ENCODE results near the gene SIRT7. TPM values are rescaled to one million over a fixed set of nuclear protein-coding genes. Genes with fewer than 3 reads are reported as not detected.

Gene SIRT7
- total RNA-seq, 4 donors from 2014 or later = 0.77 to 87.1 (median 14.6) TPM

GRCh38 chr17:81913394-81914102 lies 4.4 kb downstream of the SIRT7 start:
- no peaks in the 10 kb centered on the region for H3K27me3 ChIP-seq
- no peak for TF ChIP-seq POLR2A (IDR thresholded peaks at IDR 0.05)
- H3K27ac ChIP-seq = no peak overlapping the region
- H3K4me1 ChIP-seq = peaks cover 5 to 13% of the 10 kb centered on the region in 2 donors
- intact Hi-C loops (cut with DNase I; ENCODE audit: low total_unique reads) = no loop called here
- H3K36me3 ChIP-seq = no peaks in the 10 kb centered on the region
- DNase-seq = no peak
- H3K4me3 ChIP-seq = no peak overlapping the region
- H3K9me3 ChIP-seq = no peaks in the 10 kb centered on the region

- no peak for TF ChIP-seq POLR2A (IDR thresholded peaks at IDR 0.05)
- TF ChIP-seq CTCF (IDR thresholded peaks at IDR 0.05) = no peak
- H3K27ac ChIP-seq = no peak overlapping the region
- H3K9me3 ChIP-seq = no peaks in the 10 kb centered on the region
- no peak overlapping the region for H3K4me3 ChIP-seq
- no peaks in the 10 kb centered on the region for H3K27me3 ChIP-seq
- H3K36me3 ChIP-seq = no peaks in the 10 kb centered on the region
- intact Hi-C loops (cut with DNase I; ENCODE audit: low total_unique reads) = no loop called here
- no peak for DNase-seq
- H3K4me1 ChIP-seq = peaks cover 5 to 9% of the 10 kb centered on the region in 2 donors
Measured at GRCh38 chr17:81912441-81913309, 5.3 kb downstream of the SIRT7 start.

- Histone ChIP-seq H3K27ac (peak overlapping the region in 1 of 2 donors; percentile 81), H3K36me3 (no peaks in the 10 kb centered on the region), H3K4me1 (peaks cover 5 to 7% of the 10 kb centered on the region in 2 donors), H3K4me3 (no peak overlapping the region), H3K9me3 (no peaks in the 10 kb centered on the region), H3K27me3 (no peaks in the 10 kb centered on the region)
- no peak for TF ChIP-seq CTCF (IDR thresholded peaks at IDR 0.05)
- TF ChIP-seq POLR2A (IDR thresholded peaks at IDR 0.05) = no peak
- no peak for DNase-seq
- intact Hi-C loops (cut with DNase I; ENCODE audit: low total_unique reads) = no loop called here
Measured at GRCh38 chr17:81911969-81912368, 6.0 kb downstream of the SIRT7 start.

- peak within 1 kb of the TSS; percentile 38 to 81 for H3K27ac ChIP-seq
- peaks cover 0 to 4% of the 10 kb centered on the region in 2 donors for H3K4me1 ChIP-seq
- TF ChIP-seq CTCF (IDR thresholded peaks at IDR 0.05) (no peak), POLR2A (IDR thresholded peaks at IDR 0.05) (peak in 1 of 2 donors; percentile 56)
- H3K9me3 ChIP-seq = no peaks in the 10 kb centered on the region
- DNase-seq = peak; percentile 89 to 90
- intact Hi-C loops (cut with DNase I; ENCODE audit: low total_unique reads) = no loop called here
- H3K36me3 ChIP-seq = no peaks in the 10 kb centered on the region
- no peaks in the 10 kb centered on the region for H3K27me3 ChIP-seq
- peak within 1 kb of the TSS; percentile 46 to 83 for H3K4me3 ChIP-seq
Measured at GRCh38 chr17:81911277-81911961, 6.6 kb downstream of the SIRT7 start, which contains the start of gene PCYT2. TSS of gene PCYT2 (minus strand) at chr17:81911399. CDS start at chr17:81911355, 44 bp downstream.

- no peaks in the 10 kb centered on the region for H3K9me3 ChIP-seq
- TF ChIP-seq CTCF (IDR thresholded peaks at IDR 0.05) (no peak), POLR2A (IDR thresholded peaks at IDR 0.05) (no peak)
- H3K4me3 ChIP-seq = peak overlapping the region; percentile 46 to 83
- DNase-seq = peak in 1 of 2 donors; percentile 46
- no peaks in the 10 kb centered on the region for H3K36me3 ChIP-seq
- H3K4me1 ChIP-seq = peaks cover 0 to 4% of the 10 kb centered on the region in 2 donors
- H3K27me3 ChIP-seq = no peaks in the 10 kb centered on the region
- intact Hi-C loops (cut with DNase I; ENCODE audit: low total_unique reads) = no loop called here
- peak overlapping the region; percentile 38 to 62 for H3K27ac ChIP-seq
Measured at GRCh38 chr17:81910840-81911276, 7.1 kb downstream of the SIRT7 start.
